Trophoblast cell (in vitro differentiated cells and primary cell): ENCODE results near the gene MSL3B.

Experiments used
- DNase-seq, 2 donors: peaks; one replicate each; pipeline ENCODE4 v3.0.0-alpha.2; 2016
- H2AFZ ChIP-seq: 2 replicates; pipeline ENCODE4 v1.6.1; 2013; ENCODE audit warnings: low read length, moderate library complexity, mild to moderate bottlenecking; ENCODE audit not compliant: insufficient read depth, poor library complexity
- H2AK5ac ChIP-seq: 2 replicates; pipeline ENCODE4 v1.6.1; 2013; ENCODE audit warnings: mild to moderate bottlenecking, low read length
- H2BK120ac ChIP-seq: 2 replicates; pipeline ENCODE4 v1.6.1; 2013; ENCODE audit warnings: low read length, mild to moderate bottlenecking, moderate library complexity; ENCODE audit not compliant: insufficient read depth, poor library complexity
- H2BK12ac ChIP-seq: 2 replicates; pipeline ENCODE4 v1.6.1; 2013; ENCODE audit warnings: mild to moderate bottlenecking, low read length, moderate library complexity
- H2BK5ac ChIP-seq: 2 replicates; pipeline ENCODE4 v1.6.1; 2013; ENCODE audit warnings: low read length, low read depth, moderate library complexity, mild to moderate bottlenecking; ENCODE audit not compliant: poor library complexity
- H3K14ac ChIP-seq: 2 replicates; pipeline ENCODE4 v1.6.1; 2013; ENCODE audit warnings: mild to moderate bottlenecking, low read length
- H3K18ac ChIP-seq: 2 replicates; pipeline ENCODE4 v1.6.1; 2013; ENCODE audit warnings: mild to moderate bottlenecking, low read length
- H3K23ac ChIP-seq: 2 replicates; pipeline ENCODE4 v1.6.1; 2013; ENCODE audit warnings: low read length
- H3K27ac ChIP-seq: 2 replicates; pipeline ENCODE4 v1.5.1; 2013; ENCODE audit warnings: low read depth, mild to moderate bottlenecking, inconsistent platforms, low read length, moderate library complexity
- H3K27me3 ChIP-seq: 2 replicates; pipeline ENCODE4 v1.6.1; 2013; ENCODE audit warnings: inconsistent platforms, mild to moderate bottlenecking, low read length, moderate library complexity; ENCODE audit not compliant: insufficient read depth
- H3K36me3 ChIP-seq, 2 experiments: 1 replicate in 1 of 2; 2 replicates in 1 of 2; pipeline ENCODE4 v1.6.1; 2013; ENCODE audit warnings: low read length in 2 of 2, mild to moderate bottlenecking in 2 of 2, moderate library complexity in 1 of 2; ENCODE audit not compliant: insufficient read depth in 2 of 2, control insufficient read depth in 1 of 2
- H3K4ac ChIP-seq: 2 replicates; pipeline ENCODE4 v1.6.1; 2013; ENCODE audit warnings: low read depth, mild to moderate bottlenecking, low read length, moderate library complexity
- H3K4me1 ChIP-seq, 2 experiments: 1 replicate in 1 of 2; 2 replicates in 1 of 2; pipeline ENCODE4 v1.6.1; 2013; ENCODE audit warnings: low read length in 2 of 2, mild to moderate bottlenecking in 2 of 2, moderate library complexity in 1 of 2; ENCODE audit not compliant: insufficient read depth in 2 of 2, control insufficient read depth in 1 of 2
- H3K4me2 ChIP-seq: 2 replicates; pipeline ENCODE4 v1.6.1; 2013; ENCODE audit warnings: inconsistent platforms, mild to moderate bottlenecking, low read length, moderate library complexity
- H3K4me3 ChIP-seq: 2 replicates; pipeline ENCODE4 v1.5.1; 2013; ENCODE audit warnings: mild to moderate bottlenecking, low read depth, low read length, inconsistent platforms
- H3K79me1 ChIP-seq: one replicate; pipeline ENCODE4 v1.6.1; 2013; ENCODE audit warnings: low read length
- H3K79me2 ChIP-seq: 2 replicates; pipeline ENCODE4 v1.6.1; 2013; ENCODE audit warnings: low read length, mild to moderate bottlenecking; ENCODE audit not compliant: control insufficient read depth, insufficient read depth, poor library complexity
- H3K9ac ChIP-seq: 2 replicates; pipeline ENCODE4 v1.6.1; 2013; ENCODE audit warnings: mild to moderate bottlenecking, low read length
- H3K9me3 ChIP-seq: 2 replicates; pipeline ENCODE4 v1.6.1; 2013; ENCODE audit warnings: low read depth, mild to moderate bottlenecking, control low read depth, inconsistent platforms, low read length; ENCODE audit not compliant: insufficient read depth
- H4K12ac ChIP-seq: 2 replicates; pipeline ENCODE4 v1.6.1; 2013; ENCODE audit warnings: low read depth, mild to moderate bottlenecking, low read length, moderate library complexity
- H4K8ac ChIP-seq: 2 replicates; pipeline ENCODE4 v1.6.1; 2013; ENCODE audit warnings: low read depth, mild to moderate bottlenecking, low read length, moderate library complexity
- H4K91ac ChIP-seq: one replicate; pipeline ENCODE4 v1.6.1; 2013; ENCODE audit warnings: low read depth, mild to moderate bottlenecking, low read length, moderate library complexity
- WGBS: extraction: QIAGEN DNeasy Blood & Tissue Kit; methylation state at CpG from one replicate; pipeline ENCODE4 v1.1.7; 2013; ENCODE audit warnings: missing lambda C conversion rate; ENCODE audit not compliant: insufficient read length, insufficient coverage; ENCODE audit errors: extremely low coverage; 5-methylcytosine and 5-hydroxymethylcytosine counted together

Gene MSL3B

GRCh38 chr2:233833345-233833744, 34.8 kb downstream of the MSL3B start:
- no peak overlapping the region for H2BK5ac ChIP-seq
- no peak overlapping the region for H4K12ac ChIP-seq
- peaks cover 19 to 26% of the 10 kb centered on the region in 2 experiments for H3K36me3 ChIP-seq
- H3K4me3 ChIP-seq, result no peak overlapping the region
- no peak overlapping the region for H3K14ac ChIP-seq
- no peak overlapping the region for H2BK120ac ChIP-seq
- no peak overlapping the region for H3K4ac ChIP-seq
- peaks cover 3% of the 10 kb centered on the region for H3K9me3 ChIP-seq
- H4K8ac ChIP-seq, result no peak overlapping the region
- no peak for DNase-seq
- no peak overlapping the region for H3K23ac ChIP-seq
- no peak overlapping the region for H3K27ac ChIP-seq
- no peak overlapping the region for H2BK12ac ChIP-seq
- H2AFZ ChIP-seq, result no peak overlapping the region
- no peak overlapping the region for H3K18ac ChIP-seq
- H3K79me1 ChIP-seq, result no peaks in the 10 kb centered on the region
- H3K27me3 ChIP-seq, result no peaks in the 10 kb centered on the region
- WGBS, result no CpG with 5 or more reads among the region's 10 CpGs
- H4K91ac ChIP-seq, result no peak overlapping the region
- H3K4me1 ChIP-seq, result no peaks in the 10 kb centered on the region
- no peaks in the 10 kb centered on the region for H3K79me2 ChIP-seq
- no peak overlapping the region for H3K9ac ChIP-seq
- H3K4me2 ChIP-seq, result no peak overlapping the region
- H2AK5ac ChIP-seq, result no peak overlapping the region

- Histone ChIP-seq H3K4me1 (no peaks in the 10 kb centered on the region), H3K36me3 (peaks cover 16 to 22% of the 10 kb centered on the region in 2 experiments), H3K79me1 (no peaks in the 10 kb centered on the region), H2BK12ac (no peak overlapping the region), H3K4ac (no peak overlapping the region), H3K9me3 (peaks cover 3% of the 10 kb centered on the region), H3K18ac (no peak overlapping the region), H3K9ac (no peak overlapping the region), H3K4me3 (no peak overlapping the region), H3K27me3 (no peaks in the 10 kb centered on the region), H3K27ac (no peak overlapping the region), H3K4me2 (no peak overlapping the region), H2AK5ac (no peak overlapping the region), H3K23ac (no peak overlapping the region), H4K91ac (no peak overlapping the region), H4K12ac (no peak overlapping the region), H3K14ac (no peak overlapping the region), H3K79me2 (no peaks in the 10 kb centered on the region), H2BK120ac (no peak overlapping the region), H4K8ac (no peak overlapping the region), H2AFZ (no peak overlapping the region), H2BK5ac (no peak overlapping the region)
- no peak for DNase-seq
- no CpG with 5 or more reads among the region's 7 CpGs for WGBS
Measured at GRCh38 chr2:233832869-233833311, 35.3 kb downstream of the MSL3B start.

- Histone ChIP-seq H3K14ac (no peak overlapping the region), H3K9me3 (peaks cover 3% of the 10 kb centered on the region), H3K9ac (no peak overlapping the region), H4K12ac (no peak overlapping the region), H2BK12ac (no peak overlapping the region), H2BK120ac (no peak overlapping the region), H3K4me2 (no peak overlapping the region), H3K36me3 (peaks cover 16 to 19% of the 10 kb centered on the region in 2 experiments), H3K23ac (no peak overlapping the region), H3K79me2 (no peaks in the 10 kb centered on the region), H3K79me1 (no peaks in the 10 kb centered on the region), H3K4ac (no peak overlapping the region), H4K8ac (no peak overlapping the region), H2AFZ (no peak overlapping the region), H3K4me1 (no peaks in the 10 kb centered on the region), H3K4me3 (no peak overlapping the region), H3K27ac (no peak overlapping the region), H3K18ac (no peak overlapping the region), H2BK5ac (no peak overlapping the region), H4K91ac (no peak overlapping the region), H2AK5ac (no peak overlapping the region), H3K27me3 (no peaks in the 10 kb centered on the region)
- no CpG with 5 or more reads among the region's 9 CpGs for WGBS
- no peak for DNase-seq
Measured at GRCh38 chr2:233832414-233832813, 35.8 kb downstream of the MSL3B start.

- H2BK12ac ChIP-seq, result no peak overlapping the region
- H4K12ac ChIP-seq, result no peak overlapping the region
- H3K27ac ChIP-seq, result no peak overlapping the region
- H3K4me2 ChIP-seq, result no peak overlapping the region
- no CpG with 5 or more reads among the region's 6 CpGs for WGBS
- no peak overlapping the region for H4K91ac ChIP-seq
- H3K14ac ChIP-seq, result no peak overlapping the region
- H3K79me2 ChIP-seq, result no peaks in the 10 kb centered on the region
- peaks cover 16 to 19% of the 10 kb centered on the region in 2 experiments for H3K36me3 ChIP-seq
- no peak for DNase-seq
- no peaks in the 10 kb centered on the region for H3K27me3 ChIP-seq
- H2AFZ ChIP-seq, result no peak overlapping the region
- H3K23ac ChIP-seq, result no peak overlapping the region
- no peak overlapping the region for H2BK120ac ChIP-seq
- no peaks in the 10 kb centered on the region for H3K4me1 ChIP-seq
- no peak overlapping the region for H3K4ac ChIP-seq
- H3K18ac ChIP-seq, result no peak overlapping the region
- H2AK5ac ChIP-seq, result no peak overlapping the region
- H3K4me3 ChIP-seq, result no peak overlapping the region
- H3K79me1 ChIP-seq, result no peaks in the 10 kb centered on the region
- H3K9ac ChIP-seq, result no peak overlapping the region
- no peak overlapping the region for H2BK5ac ChIP-seq
- H4K8ac ChIP-seq, result no peak overlapping the region
- peaks cover 3% of the 10 kb centered on the region for H3K9me3 ChIP-seq
Measured at GRCh38 chr2:233831861-233832260, 36.3 kb downstream of the MSL3B start.
